HCEC 1CT (cell line): ENCODE results near the gene COX7B2.

ENCODE experiments used
- DNase-seq: peaks from one replicate; pipeline ENCODE4 v3.0.0-alpha.2; 2017

The COX7B2 gene

DNA sequence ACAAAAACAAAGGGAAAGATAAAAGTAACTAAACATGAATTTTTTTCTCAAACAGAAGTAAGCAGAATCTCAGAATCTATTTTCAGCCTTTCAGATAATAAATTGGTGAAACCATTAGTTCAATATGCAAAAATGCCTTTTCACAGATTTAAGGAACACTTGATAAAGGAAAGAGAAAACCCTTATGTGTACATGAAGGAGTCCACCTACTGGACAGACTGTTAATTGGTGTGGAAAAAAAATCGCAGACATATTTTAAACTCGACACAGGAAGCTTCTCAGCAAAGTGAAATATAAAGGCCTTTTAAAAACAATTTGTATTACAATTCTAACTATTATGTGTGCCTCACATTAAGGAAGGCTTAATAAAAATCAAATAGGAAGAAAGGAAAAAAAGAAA is 22.3 kb downstream of the COX7B2 start:
- peak; percentile 27 for DNase-seq

DNA sequence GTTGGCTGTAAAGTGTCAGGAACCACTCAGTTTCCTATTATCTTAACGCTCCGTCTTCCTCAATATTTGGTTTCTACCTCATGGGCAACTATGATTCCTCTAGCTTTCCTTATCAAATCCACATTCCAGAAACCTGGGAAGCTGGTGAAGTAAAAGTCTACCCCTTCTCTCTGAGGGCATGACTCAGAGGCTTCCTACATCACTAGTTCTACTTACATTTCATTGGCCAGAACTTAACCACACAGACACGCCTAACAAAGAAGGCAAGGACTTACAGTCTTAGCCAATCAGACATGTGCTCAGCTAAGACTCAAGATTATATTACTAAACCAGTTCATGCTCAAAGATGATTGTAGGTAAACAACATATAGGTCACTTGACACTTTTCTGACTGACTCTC is 30.4 kb downstream of the COX7B2 start:
- DNase-seq: no peak

- DNase-seq: no peak
Observed at GRCh38 chr4:46874811-46875210, 34.2 kb downstream of the COX7B2 start.

GRCh38 chr4:46870411-46870810 is 38.6 kb downstream of the COX7B2 start:
- DNase-seq: no peak

- no peak for DNase-seq
Observed at GRCh38 chr4:46856333-46856732, 52.7 kb downstream of the COX7B2 start.

- DNase-seq: no peak
Observed at GRCh38 chr4:46852800-46853199, 56.2 kb downstream of the COX7B2 start.

- DNase-seq: no peak
Observed at GRCh38 chr4:46850026-46850425, 59.0 kb downstream of the COX7B2 start.

DNA sequence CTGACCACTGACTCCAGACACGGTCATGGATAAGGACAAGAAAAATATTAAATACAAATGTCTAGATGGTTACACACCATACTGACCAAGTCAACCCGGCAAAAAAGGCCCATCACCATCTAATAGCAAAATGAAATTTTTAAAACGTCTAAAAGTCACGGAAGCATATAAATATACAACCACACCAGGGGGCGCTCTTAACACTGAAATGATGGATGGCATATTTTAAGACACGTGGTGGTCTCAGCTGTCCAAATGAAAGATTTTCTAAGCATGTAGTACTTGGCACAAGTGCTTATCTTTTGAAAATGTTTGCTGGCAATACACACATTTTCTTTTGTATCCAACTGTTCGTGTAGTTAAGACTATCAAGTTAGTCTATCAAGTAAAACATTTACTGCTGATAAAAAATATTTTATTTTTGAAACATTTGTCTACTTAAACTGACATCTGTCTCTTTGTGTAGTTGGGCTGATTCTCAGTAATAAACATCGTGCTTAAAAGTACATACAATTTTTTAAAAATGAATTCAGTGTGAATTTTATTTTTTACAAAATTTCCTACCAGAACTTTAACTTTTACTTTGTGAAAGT is 64.6 kb downstream of the COX7B2 start:
- peak; percentile 29 for DNase-seq

- DNase-seq: no peak
Observed at GRCh38 chr4:46839128-46839527, 69.9 kb downstream of the COX7B2 start.

DNA sequence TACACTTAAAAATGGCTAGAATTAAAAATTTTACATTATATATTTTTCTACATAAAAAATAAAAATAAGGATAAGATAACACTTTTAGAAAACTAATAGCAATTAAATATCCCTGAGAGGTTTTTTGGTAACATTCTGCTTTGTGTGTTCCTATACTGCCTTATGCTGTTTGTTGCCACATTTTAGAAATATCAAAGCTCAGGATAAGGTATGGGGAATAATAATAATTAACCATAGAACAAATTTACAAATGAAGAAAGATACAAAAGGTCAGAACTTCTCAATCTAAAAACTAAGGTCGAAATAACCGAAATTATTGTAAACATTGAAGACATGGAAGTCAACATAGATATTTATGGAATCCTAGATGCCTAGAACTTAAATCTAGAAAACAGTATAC is 71.4 kb downstream of the COX7B2 start:
- DNase-seq: no peak

DNA sequence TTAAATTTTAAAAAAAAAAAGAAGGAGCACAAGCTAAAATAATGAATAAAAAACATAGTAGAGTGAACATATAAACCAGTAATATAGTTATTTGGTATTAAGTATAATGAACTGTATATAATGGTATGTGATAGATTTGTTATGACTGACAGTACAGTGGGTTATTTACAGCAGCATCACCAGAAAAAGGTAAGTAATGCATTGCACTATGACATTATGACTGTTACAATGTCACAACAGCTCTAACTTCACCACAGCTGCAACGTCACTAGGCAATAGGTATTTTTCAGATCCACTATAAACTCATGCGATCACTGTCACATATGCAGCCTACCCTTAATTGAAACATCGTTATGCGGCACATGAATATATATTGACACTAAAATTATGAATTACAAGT is 72.5 kb downstream of the COX7B2 start:
- DNase-seq: no peak

DNA sequence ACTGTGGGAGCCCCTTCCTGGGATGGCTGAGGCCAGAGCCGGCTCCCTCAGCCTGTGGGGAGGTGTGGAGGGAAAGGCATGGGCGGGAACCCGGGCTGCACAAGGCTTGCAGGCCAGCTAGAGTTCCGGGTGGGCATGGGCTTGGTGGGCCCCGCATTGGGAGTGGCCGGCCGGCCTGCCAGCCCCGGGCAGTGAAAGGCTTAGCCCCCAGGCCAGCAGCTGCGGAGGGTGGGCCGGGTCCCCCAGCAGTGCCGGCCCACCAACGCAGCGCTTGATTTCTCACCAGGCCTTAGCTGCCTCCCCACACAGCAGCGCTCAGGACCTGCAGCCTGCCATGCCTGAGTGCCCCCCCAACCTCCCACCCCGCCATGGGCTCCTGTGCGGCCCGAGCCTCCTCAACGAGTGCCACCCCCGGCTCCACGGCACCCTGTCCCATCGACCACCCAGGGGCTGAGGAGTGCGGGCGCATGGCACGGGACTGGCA is 78.0 kb downstream of the COX7B2 start:
- no peak for DNase-seq

- DNase-seq: no peak
Observed at GRCh38 chr4:46820154-46820553, 88.9 kb downstream of the COX7B2 start.

DNA sequence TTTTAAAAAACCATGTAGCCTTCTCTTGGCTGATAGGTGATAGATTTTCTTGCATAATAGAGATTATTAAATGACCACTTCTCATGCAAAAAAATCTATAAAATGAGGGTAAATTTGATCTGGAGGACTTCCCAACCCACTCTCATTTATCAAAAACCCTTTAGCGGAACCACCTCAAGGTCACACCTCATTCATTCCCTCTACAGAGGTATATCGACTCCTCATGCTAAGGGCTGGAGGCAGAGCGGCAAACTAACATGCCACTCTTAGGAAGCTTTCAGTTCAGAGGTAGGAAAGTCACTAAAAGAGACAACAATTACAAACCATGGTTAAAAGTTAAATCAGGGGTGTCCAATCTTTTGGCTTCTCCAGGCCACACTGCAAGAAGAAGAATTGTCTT is 90.0 kb downstream of the COX7B2 start:
- no peak for DNase-seq

- no peak for DNase-seq
Observed at GRCh38 chr4:46818604-46819003, 90.4 kb downstream of the COX7B2 start.

- DNase-seq: no peak
Observed at GRCh38 chr4:46817806-46818205, 91.2 kb downstream of the COX7B2 start.

DNA sequence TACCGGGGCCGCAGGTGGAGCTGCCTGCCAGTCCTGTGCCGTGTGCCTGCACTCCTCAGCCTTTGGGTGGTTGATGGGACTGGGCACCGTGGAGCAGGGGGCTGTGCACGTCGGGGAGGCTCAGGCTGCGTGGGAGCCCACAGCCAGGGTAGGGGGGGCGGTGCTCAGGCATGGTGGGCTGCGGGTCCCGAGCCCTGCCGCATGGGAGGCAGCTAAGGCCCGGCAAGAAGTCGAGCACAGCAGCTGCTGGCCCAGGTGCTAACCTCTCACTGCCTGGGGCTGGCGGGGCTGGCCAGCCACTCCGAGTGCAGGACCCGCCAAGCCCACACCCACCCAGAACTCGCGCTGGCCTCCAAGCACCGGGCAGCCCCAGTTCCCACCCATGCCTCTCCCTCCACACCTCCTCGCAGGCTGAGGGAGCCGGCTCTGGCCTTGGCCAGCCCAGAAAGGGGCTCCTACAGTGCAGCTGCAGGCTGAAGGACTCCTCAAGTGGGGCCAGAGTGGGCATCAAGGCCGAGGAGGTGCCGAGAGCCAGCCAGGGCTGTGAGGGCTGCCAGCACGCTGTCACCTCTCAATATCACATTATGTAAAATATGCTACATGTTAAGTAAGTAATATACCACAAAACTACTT is 104.1 kb downstream of the COX7B2 start:
- no peak for DNase-seq

GRCh38 chr4:46793036-46793435 is 116.0 kb downstream of the COX7B2 start:
- DNase-seq: no peak

GRCh38 chr4:46781434-46782092 is 127.5 kb downstream of the COX7B2 start:
- DNase-seq: no peak

- no peak for DNase-seq
Observed at GRCh38 chr4:46765465-46765864, 143.6 kb downstream of the COX7B2 start.

DNA sequence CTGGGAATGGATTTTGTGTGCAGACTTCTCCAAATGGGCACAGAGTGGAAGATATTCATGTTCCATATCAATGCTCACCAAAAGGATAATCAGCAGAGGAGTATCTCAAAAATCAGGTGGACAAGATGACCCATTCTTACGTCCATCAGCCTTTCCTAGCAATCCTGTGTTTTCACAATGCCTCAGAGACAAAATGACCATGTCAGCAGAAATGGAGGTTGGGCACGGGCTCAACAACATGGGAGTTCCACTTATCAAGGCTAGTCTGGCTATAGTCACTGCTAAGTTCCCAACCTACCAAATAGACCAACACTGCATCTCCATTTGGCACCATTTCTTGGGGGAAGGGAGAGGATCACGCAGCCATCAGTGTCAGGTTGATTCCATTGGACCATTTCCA is 179.0 kb downstream of the COX7B2 start:
- no peak for DNase-seq

DNA sequence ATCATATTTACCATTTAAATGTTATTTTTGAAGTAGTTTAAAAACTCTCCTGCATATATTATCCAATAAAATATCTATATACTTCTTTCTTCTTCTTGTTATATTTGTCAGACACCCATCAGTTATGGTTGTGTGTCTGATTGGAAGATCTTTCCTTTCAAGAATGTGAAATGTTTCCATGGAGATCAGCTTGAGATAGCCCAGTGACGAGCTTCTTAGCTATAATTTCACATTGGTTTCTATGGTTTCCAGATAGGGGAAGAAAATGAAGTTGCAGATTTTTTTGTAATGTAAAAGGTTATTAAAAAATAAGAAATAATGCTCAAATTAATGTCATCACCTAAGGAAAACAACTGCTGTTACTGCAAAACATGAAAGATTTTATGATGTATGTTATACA is 189.0 kb downstream of the COX7B2 start:
- no peak for DNase-seq

DNA sequence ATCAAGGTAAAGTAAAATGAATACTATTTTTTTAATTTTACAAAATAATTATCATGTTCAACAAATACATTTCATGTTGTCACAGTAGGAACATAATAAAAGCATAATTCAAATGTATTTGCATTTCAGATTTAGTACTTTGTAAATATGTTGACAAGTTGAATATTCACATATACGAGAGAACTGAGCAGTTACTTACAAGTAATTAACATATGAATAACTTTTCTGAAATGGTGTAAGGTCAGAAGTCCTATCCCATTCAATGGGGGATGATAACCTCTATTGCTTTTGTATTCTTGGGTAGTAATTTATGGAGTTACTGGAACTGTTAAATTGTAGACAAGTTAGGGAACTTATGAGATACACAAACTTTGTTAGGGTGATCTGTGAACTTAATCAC is 191.1 kb downstream of the COX7B2 start:
- DNase-seq: no peak

- no peak for DNase-seq
Observed at GRCh38 chr4:46715468-46715867, 193.6 kb downstream of the COX7B2 start.

GRCh38 chr4:46698891-46699290 is 210.2 kb downstream of the COX7B2 start:
- DNase-seq: no peak
